ENCODE data around the gene MTCL1.

- TF ChIP-seq CTCF (IDR thresholded peaks at IDR 0.05; ENCODE audit: insufficient read depth, low read depth, low read length) = no peak
- TF ChIP-seq EZH2 (IDR thresholded peaks at IDR 0.05; ENCODE audit: insufficient read depth, low read length) = no peak
Observed at GRCh38 chr18:8744656-8745055, 39.3 kb downstream of the MTCL1 start.
